Astrocyte of the cerebellum (primary cell): Measurements from ENCODE around the gene JPT1.
"Not testable (repeated sequence)": the region's sequence is repeated elsewhere in the genome, so short reads cannot be mapped to it uniquely, and the experiment has no call there.

Source experiments
- DNase-seq: peaks from one replicate; pipeline ENCODE4 v3.0.0-alpha.2; 2011; ENCODE audit warnings: low read depth
- H3K4me3 ChIP-seq: 2 replicates; pipeline ENCODE4 v1.5.1; 2011; ENCODE audit warnings: mild to moderate bottlenecking, low read depth, low read length, moderate library complexity
- in situ Hi-C: cut with HindIII; loops from 2 replicates; pipeline ENCODE4 v1.10.0; 2017; ENCODE audit warnings: low sequenced_read_pairs
- TF ChIP-seq, protein P1 (sequence below): IDR thresholded peaks from 2 replicates; pipeline ENCODE4 v1.5.1; 2012; ENCODE audit warnings: low read length, low read depth, moderate library complexity, mild to moderate bottlenecking; ENCODE audit errors: missing control alignments

The JPT1 gene

DNA sequence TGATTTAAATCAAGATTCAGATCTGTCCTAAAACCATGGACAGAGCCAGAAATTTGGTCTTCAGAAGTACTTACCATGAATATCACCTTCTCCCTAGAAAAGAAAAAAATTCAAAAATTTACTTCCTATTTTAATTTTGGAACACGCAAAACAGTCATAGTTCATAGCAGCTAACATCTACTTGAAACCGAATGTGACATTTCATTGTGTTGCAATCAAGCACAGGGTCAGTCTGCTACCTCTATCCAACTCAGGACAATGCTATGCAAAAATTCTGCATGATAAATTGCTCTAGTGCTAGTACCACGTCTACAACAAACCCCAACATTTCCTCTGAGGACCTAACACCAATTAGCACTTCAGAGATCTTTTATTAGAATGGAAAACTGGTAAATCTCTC, 7.7 kb downstream of the JPT1 start:
- TF ChIP-seq, protein P1, sequence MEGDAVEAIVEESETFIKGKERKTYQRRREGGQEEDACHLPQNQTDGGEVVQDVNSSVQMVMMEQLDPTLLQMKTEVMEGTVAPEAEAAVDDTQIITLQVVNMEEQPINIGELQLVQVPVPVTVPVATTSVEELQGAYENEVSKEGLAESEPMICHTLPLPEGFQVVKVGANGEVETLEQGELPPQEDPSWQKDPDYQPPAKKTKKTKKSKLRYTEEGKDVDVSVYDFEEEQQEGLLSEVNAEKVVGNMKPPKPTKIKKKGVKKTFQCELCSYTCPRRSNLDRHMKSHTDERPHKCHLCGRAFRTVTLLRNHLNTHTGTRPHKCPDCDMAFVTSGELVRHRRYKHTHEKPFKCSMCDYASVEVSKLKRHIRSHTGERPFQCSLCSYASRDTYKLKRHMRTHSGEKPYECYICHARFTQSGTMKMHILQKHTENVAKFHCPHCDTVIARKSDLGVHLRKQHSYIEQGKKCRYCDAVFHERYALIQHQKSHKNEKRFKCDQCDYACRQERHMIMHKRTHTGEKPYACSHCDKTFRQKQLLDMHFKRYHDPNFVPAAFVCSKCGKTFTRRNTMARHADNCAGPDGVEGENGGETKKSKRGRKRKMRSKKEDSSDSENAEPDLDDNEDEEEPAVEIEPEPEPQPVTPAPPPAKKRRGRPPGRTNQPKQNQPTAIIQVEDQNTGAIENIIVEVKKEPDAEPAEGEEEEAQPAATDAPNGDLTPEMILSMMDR: no peak
- no peak overlapping the region for H3K4me3 ChIP-seq
- in situ Hi-C loops: no loop called here
- DNase-seq: no peak

DNA sequence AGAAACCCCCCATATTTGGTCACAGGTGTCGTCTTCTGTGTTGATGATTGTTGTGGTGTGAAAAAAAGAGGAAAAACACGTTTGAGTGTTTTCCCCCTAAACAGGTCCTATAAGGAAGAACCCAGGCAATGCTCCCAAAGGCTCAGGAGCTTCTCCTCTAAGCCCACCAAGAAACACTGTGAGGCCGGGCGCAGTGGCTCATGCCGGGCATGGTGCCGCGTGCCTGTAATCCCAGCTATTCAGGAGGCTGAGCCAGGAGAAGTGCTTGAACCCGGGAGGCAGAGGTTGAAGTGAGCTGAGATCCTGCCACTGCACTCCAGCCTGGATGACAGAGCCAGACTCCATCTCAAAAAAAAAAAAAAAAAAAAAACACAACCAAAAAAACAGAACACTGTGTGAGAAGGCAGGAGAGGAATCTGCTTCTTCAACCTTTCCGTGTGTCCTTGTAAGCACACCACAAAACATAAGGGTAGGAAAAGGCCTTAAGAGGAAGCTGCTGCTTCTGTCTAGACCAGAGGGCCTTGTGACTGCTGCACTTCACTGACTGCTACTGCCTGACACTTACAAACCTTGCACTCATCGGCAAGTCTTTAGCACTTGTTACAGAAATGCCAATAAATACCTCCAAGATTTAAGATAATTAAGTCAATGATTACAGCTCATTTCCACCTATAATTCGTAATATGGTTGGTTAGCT, 9.3 kb downstream of the JPT1 start:
- DNase-seq: no peak
- TF ChIP-seq, protein P1: no peak
- in situ Hi-C loops: no loop called here
- no peak overlapping the region for H3K4me3 ChIP-seq

DNA sequence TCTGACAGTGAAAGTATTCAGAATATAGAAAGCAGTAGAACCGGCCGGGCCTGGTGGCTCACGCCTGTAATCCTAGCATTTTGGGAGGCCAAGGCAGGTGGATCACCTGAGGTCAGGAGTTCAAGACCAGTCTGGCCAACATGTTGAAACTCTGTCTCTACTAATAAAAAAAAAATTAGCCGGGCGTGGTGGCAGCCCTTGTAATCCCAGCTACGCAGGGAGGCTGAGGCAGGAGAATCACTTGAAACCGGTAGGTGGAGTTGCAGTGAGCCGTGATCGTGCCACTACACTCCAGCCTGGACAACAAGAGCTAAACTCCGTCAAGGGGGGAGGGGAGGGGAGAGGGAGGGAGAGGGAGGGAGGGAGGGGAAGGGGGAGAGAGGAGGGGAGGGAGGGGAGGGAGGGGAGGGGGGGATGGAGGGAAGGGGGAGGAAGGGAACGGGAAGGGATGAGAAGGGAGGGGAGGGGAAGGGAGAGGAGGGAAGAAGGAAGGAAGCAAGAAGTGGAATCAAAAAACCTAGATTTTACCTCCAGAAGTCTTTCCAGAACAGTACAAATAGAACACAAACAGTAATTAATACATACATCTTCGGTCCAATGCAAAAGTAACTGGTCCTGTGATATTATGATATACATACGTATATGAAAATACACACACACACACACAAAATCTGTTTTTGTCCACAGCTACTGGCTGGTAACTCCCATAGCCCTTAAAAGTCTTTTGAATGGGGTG, 11.9 kb downstream of the JPT1 start:
- in situ Hi-C loops: no loop called here
- no peak for DNase-seq
- no peak overlapping the region for H3K4me3 ChIP-seq
- TF ChIP-seq, protein P1: no peak

DNA sequence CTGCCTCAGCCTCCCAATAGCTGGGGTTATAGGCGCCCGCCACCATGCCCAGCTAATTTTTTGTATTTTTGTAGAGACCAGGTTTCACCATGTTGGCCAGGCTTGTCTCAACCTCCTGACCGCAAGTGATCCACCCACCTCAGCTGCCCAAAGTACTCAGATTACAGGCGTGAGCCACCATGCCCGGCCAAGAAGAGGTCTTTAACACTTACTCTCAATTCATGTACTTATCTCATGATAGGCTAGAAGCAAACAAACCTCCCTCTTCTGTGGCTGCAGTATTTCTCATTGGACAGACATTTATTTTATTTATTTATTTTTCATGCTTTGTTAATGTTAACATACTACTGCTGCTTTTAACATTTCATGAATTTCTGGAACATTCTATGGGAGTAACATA, 15.8 kb downstream of the JPT1 start:
- no peak overlapping the region for H3K4me3 ChIP-seq
- no peak for DNase-seq
- TF ChIP-seq, protein P1: no peak
- in situ Hi-C loops: loop anchor here (5.0 kb wide), 1 partner anchor 86 kb away; no protein-coding TSS in a partner anchor

DNA sequence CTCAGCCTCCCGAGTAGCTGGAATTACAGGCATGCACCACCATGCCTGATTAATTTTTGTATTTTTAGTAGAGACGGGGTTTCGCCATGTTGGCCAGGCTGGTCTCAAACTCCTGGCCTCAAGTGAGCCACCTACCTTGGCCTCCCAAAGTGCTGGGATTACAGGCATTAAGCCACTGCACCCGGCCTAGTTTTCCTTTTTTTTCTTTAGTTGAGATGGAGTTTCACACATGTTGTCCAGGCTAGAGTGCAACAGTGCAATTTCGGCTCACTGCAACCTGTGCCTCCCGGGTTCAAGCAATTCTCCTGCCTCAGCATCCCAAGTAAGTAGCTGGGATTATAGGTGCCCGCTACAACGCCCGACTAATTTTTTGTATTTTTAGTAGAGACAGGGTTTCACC, 16.6 kb downstream of the JPT1 start:
- H3K4me3 ChIP-seq, DNase-seq: not testable (repeated sequence)
- in situ Hi-C loops: loop anchor here (5.0 kb wide), 1 partner anchor 85 kb away; no protein-coding TSS in a partner anchor

DNA sequence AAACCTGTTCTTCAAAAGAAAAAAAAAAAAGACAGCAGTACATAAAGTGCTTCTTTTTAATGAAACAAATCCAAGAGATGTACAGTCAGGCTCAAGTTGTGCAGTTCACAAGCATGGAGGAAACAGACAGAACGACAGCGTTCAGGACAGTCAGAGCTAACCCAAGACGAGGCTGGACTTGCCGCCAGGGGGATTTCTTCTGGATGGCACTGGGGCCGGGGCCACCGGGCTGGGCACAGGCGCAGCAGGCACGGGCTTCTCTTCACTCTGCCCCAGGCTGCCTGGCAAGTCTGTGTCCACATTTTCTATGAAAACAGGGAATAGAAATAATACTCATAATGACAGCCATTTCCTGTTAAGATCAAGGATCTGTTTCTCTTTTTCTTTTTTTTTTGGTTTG, 18.4 kb downstream of the JPT1 start:
- H3K4me3 ChIP-seq: no peak overlapping the region
- TF ChIP-seq, protein P1: no peak
- no peak for DNase-seq
- in situ Hi-C loops: loop anchor here (5.0 kb wide), 1 partner anchor 84 kb away; no protein-coding TSS in a partner anchor

DNA sequence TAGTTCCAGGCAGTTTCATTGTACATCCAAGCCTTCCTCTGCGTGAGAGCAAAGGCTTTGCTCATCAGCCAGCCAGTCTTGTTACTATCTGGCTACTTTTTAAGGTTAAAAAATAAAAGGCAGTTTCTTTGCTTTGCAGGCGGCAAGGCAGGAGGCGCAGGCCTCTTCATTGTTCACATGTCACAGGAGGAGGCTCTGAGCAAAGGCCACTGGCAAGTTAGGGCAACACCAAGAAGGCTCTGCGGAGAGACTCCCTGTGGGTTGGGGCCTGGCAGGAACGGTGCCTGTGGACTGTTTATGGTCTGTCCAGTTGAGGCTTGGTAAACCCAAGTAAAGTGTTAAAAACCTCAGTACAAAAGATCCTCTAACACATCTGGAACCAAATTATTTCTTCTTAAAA, 18.9 kb downstream of the JPT1 start:
- DNase-seq: no peak
- no peak overlapping the region for H3K4me3 ChIP-seq
- TF ChIP-seq, protein P1: no peak
- in situ Hi-C loops: loop anchor here (5.0 kb wide), 1 partner anchor 83 kb away; no protein-coding TSS in a partner anchor

DNA sequence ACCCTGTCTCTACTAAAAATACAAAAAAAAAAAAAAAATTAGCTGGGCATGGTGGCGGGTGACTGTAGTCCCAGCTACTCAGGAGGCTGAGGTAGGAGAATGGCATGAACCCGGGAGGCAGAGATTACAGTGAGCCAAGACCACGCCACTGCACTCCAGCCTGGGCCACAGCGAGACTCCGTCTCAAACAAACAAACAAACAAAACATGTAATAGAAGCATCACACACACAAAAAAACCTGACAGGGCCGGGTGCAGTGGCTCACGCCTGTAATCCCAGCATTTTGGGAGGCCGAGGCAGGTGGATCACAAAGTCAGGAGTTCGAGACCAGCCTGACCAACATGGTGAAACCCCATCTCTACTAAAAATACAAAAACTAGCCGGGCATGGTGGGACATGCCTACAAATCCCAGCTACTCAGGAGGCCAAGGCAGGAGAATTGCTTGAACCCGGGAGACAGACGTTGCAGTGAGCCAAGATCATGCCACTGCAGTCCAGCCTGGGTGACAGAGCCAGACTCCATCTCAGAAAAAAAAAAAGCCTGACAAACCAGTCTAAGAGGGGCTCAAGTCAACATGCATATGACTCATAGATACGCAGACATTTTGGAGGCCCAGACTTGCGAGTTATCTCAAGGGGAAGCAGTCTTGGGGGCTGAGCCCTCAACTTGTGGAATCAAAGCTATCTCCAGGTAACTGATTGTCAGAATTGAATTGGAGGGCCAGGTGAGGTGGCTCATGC, 20.5 kb downstream of the JPT1 start:
- DNase-seq, in situ Hi-C loops, H3K4me3 ChIP-seq: not testable (repeated sequence)
